HG03571 (cell line): Measurements from ENCODE around the gene COPZ1.
A peak's percentile ranks its signal among the peaks of the same experiment; 100 is the strongest.
"Not testable (repeated sequence)": the region's sequence is repeated elsewhere in the genome, so short reads cannot be mapped to it uniquely, and the experiment has no call there.

Experiments
- ATAC-seq: cut with Tn5 transposase; IDR thresholded peaks from one replicate; pipeline ENCODE4 v1.9.1; 2021; ENCODE audit not compliant: unreplicated experiment

The COPZ1 gene

DNA sequence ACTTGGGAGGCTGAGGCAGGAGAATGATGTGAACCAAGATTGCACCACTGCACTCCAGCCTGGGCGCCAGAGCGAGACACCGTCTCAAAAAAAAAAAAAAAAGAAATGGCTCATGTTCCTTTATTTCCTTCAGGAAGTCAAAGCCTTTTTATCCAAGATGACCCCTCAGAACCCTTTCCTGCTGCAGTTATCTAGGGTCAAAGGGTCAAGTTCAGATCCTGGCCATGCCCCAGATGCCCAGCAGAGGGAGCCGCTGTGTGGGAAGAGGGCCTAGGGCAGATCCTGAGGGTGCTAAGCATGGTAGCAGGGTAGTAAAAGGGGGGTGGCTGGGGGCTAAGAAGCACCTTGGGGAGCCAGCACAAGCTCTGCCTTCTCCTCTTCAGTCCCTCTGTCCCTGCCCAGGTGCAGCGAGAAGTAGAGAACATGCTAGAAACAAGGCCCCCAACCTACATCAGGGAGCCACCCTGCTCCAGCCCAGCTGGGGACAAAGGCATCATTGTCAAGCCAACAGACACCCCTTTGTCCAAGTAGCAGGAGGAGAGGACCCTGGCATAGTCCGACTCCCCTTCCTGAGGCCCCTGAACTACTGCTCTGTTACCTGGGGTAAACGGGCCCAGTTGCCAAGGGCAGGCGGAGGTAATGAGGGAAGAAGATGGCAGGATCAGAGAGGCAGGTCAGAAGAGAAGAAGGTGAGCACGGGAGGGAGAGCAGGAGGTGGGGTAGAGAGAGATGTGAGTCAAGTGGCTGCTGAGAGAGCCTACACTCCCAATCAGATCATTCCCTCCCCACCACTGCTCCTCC, 30.6 kb upstream of the COPZ1 start:
- ATAC-seq = no peak

DNA sequence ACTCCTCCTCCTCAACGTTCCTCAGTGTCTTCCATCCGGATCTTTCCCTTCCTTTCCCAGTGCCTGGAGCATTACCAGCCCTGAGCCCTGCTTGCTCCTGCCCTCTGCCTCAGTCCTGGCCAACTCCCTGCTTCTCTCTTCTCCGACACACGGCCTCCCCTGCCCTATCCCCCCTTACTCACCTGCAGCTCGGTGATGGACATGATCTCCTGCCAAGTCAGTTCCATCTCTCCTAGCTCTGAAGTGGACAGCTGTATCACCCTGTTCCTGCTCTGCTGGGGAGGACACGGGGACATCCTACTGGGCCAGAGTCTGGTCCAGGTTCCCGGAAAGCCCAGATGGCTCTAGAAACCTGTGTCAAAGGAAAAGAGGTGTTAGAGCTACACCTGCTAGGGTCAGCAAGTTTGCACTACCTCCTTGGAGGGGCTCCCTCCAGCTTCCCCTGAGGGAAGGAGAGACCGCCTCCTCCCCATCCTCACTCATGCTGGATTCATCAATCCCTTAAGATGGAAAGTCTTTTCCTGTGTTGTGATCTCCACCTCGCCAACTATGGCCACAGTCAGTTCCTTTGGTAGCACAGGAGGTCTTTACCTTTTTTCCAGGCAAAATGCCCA, 29.9 kb upstream of the COPZ1 start:
- no peak for ATAC-seq

DNA sequence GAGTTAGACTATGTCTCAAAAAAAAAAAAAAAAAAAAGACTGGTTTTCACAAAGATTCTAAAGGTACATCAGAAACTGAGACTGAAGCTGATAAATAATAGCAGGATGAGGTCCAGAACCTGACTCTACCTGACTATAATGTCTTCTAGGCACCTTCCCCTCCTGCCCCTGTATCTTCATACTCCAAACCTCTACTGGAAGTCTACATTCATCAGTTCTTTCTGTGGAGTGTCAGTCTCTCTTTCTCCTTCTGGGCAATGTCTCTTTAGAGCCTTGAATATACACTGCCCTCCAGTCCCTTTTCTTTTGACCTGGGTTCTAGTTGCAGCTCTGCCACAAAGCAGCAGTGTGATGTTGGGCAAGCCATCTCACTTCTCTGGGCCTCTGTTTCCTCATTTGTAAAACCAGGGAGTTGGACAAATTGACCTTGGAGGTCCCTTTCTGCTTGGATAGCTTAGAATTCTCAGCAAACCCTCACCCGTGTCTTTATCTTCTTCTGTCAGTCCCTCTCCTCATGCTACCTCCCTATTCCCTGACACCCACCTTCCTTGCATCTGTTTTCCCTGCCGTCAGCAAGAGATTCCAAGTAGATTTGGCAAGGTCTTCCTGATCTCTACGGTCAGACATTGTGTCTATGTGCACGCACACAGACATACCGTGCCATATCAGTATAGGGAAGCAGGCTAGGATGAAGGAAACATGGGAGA, 28.4 kb upstream of the COPZ1 start:
- no peak for ATAC-seq

DNA sequence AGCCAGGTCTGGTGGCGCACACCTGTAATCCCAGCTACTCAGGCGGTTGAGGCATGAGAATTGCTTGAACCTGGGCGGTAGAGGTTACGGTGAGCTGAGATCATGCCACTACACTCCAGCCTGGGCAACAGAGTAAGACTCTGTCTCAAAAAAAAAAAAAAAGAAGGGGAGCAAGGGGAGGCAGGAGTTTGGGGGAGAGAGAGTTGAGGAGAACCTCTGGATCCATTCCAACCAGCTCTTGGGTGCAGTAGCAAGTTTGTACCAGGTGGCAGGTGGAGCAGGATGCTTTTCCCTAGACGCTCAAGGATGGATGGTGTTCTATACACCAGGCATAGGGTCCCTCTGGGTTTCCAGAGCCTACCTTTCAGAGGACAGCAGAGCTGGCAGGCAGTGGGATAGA, 26.0 kb upstream of the COPZ1 start:
- ATAC-seq = no peak

DNA sequence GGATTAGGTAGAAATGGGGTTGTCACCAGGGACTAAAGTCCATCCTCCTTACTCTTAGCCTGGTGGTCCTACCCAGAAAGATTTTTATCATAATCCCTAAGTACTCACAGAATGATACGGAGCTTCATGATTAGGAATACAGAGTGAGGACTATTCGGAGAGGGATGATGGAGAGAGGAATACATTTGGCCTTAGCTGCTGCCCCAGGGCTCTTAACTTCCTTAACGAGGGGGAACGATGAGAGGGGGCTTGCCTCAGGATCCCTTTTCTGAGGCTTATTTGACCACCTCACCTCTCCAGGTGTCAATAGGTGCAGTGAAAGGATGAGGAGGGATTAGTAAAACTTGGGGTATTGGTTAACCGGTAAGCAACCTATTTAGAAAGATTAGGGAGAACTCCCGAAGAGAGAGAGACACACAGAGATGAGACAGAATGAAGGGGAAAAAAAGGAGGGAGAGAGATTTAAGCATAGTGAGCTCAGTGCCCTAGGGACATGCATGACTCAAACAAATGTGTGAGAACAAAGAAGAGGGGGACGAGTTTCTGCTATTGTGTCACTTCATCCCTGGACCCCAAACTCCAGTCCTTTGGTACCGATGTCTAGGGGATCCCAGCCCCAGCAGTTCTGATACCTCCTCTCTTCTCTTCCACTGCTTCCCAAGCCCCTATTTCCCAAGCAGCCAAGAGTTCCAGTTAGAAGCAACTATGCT, 25.3 kb upstream of the COPZ1 start:
- no peak for ATAC-seq

DNA sequence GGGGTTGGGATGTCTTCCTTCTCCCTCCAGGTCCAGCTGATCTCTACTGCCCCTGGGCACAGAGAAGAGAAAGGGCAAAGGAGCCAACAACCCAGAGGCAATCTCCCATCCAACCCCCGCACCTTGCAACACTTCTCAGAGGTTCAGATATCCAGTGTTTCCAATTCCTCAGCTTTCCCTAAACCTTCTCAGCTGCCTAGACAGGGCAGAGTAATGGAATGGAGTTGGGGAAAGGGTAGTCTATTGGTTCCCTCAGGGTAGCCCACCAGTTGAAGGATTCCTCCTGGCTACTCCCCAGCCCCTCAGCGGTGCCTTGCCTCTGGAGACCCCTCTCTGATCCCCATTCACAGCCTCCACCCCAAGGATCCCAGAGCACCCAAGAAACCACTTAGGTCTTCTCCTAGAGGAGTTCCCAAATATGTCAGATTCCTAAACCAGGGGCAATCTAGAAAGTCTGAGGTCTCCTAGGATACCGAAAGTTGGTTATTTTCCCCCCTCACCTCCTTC, 24.7 kb upstream of the COPZ1 start:
- ATAC-seq = no peak

DNA sequence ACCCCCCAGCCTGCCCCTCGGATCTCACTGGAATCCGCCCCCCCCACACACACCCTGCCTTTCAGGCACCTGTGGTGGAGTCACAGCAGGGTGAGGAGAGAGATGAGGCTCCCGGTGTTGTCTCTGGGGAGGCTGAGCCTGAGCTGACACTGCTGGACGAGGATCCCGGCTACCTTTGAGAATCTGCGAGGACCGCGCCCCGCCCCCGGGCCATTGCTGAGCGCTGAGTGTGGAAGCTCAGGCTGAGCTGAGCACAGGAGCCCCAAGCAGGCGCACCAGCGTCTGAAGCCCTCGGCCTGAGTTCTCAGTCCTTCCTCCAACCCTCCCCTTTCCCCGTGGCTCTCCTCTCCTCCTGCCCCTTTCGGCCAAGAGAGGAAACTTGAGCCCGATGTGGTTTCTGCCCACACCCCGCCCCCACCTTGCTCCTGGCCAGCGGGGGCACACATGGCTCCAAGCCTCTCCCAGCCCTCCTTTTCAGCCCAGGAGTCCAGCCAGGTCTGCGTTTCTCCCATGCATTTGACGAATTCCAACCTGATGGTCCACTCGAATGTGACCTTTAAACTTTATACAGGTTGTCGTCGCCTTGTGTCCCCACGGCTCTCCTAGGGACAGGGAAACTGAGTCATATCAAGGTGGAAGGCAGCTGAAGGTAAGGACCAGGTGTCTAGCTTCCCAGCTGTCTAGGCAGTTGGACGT, 24.1 kb upstream of the COPZ1 start, which contains the start of gene NFE2:
NFE2 (minus strand) TSS at position 284 of the 696 bp plus-strand sequence. CDS start 5,767 bp downstream, outside the sequence.
- ATAC-seq = no peak

DNA sequence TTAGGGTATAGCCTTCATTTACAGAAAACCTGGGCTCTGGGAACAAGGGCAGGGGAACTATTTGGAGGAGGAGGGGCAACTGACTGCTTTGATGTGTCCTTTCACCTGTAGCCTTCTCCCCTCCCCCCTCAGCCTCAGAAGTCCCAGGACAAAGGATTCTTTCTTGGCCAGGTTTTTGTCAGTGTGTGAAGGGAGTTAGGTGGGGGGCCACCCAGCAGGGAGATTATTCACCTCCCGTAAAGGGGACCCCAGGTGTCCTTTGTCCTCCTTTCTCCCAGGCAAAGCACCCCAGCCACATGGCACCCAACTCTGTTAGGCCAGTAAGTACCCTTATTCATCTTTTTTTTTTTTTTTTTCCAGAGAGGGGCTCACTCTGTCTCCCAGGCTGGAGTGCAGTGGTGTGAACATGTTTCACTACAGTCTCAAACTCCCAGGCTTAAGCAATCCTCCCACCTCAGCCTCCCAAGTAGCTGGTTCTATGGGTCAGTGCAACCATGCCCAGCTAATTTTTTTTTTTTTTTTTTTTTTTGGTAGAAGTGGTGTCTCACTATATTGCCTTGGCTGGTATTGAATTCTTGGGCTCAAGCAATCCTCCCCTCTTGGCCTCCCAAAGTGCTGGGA, 23.4 kb upstream of the COPZ1 start:
- ATAC-seq = no peak

DNA sequence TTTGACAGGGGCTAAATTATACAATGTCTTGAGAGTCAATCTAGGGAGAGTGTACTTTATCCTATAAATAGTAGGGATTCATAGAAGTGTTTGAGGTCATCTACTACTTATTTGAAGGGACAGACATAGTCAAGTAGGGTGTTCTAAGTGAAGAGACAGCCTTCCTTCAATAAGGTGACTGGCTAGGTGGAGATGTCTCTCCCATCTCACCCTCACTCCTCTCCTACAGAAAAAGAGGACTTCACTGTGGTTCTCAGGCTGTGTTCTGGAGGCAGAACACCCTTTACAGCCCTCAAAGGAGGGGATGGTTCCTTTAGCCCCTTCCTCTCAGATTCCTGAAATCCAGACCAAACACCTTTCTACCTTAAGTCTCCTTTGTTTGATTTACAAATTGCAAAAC, 21.3 kb upstream of the COPZ1 start:
- no peak for ATAC-seq

DNA sequence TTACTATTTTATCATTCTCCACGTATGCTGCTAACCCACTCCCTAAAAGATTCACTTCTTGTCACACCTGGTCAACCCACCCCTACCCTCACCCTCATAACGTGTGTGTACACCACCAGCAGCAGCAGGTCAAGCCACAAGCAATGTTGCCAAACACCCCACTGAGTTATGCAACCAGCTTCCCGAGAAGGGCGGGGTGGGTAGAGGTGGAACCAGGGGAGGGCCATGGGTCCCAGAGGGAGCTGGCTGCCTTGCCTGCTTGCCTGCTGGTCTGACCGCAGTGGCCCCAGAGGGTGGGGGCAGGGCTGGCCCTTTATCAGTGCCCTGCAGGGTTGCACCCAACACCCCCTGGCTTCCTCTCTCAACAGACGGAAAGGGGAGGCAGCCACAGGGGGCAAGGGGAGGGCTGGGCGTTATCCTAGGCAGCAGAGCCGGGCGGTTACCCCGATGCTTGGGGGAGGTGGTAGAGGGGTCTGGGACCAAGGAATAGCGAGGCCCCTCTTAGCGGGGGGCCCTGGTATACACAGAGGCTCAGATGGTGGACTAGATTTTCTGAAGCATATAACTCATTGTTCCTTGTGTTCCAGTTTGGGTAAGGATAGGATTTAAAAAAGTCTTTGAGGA, 20.6 kb upstream of the COPZ1 start:
- ATAC-seq = peak; percentile 51

DNA sequence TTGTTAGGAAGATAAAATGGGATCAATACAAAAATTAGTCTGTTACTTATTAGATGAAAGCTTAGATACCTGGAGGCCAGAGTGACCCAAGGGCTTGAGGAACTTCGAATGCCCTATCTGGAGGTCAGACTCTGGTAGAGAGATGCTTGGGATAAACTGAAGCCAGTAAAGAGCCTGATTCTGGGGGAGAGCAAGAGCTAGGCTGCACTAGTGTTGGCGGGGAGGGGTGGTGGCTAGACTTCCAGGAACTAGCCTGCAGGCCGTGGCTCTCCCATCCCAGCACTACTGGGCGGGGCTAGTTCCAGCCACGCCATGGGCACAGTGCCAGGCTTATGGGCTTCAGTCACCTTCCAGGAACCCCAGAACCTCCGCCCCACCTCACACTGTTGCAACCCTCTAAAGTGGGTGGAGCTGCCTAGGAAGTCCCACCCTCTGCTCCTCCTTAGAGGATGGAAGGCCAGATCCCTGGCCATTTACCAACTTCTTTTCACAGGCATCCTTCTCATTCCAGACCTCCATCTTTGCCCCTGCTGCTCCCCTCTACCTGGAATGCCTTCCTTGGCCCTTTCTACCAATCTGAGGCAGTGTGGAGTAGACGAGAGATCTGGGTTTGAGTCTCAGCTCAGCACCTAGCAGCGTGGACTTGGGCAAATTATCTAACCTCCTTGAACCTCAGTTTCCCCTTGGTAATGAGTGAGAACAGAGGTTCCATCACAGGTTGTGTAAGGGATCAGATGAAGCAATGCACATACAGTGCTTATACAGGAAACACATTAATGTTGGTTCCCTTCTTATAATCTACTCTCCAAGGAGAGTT, 17.8 kb upstream of the COPZ1 start:
- ATAC-seq = no peak

DNA sequence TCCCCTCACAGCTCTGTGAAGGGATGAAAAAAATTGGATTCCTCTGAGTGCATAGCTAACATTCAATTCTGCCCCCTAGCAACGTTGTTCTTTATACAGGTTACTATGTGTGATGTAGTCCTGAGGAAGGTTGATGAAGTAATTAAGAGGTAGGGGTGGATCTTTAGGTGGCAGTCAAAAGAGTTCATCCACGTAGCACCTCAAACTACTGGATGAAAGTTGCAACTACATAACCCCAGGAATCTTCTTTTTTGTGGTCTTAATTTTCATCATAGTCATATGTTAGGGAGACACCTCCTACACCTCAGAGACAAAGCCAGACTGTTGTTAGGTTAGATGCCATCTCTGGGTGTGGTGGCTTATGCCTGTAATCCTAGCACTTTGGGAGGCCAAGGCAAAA, 13.9 kb upstream of the COPZ1 start:
- no peak for ATAC-seq

DNA sequence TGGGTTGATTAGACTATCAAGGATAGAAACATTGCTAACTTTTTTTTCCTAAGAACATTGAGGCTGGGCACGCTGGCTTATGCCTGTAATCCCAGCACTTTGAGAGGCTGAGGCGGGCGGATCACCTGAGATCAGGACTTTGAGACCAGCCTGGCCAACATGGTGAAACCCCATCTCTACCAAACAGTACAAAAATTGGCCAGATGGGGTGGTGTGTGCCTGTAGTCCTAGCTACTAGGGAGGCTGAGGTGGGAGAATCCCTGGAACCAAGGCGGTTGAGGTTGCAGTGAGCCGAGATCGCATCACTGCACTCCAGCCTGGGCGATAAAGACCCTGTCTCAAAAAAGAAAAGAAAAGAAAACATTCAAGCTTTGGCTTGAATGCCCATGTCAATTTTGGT, 12.6 kb upstream of the COPZ1 start:
- ATAC-seq = not testable (repeated sequence)

DNA sequence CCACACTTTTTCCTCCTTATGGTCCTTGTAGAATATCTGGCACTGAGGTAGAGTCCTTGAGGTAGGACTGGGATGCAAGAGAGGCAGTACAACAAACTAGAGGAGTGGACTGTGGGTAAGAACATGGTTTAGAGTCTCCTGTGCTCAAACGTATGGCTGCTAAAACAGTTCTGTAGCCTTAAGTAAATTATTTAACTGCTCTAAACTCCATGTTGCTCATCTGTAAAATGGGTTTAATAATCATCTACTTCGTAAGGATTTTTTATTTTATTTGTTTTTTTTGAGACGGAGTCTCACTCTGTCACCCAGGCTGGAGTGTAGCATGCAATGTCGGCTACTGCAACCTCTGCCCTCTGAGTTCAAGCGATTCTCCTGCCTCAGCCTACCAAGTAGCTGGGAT, 3.6 kb upstream of the COPZ1 start:
- ATAC-seq = no peak

DNA sequence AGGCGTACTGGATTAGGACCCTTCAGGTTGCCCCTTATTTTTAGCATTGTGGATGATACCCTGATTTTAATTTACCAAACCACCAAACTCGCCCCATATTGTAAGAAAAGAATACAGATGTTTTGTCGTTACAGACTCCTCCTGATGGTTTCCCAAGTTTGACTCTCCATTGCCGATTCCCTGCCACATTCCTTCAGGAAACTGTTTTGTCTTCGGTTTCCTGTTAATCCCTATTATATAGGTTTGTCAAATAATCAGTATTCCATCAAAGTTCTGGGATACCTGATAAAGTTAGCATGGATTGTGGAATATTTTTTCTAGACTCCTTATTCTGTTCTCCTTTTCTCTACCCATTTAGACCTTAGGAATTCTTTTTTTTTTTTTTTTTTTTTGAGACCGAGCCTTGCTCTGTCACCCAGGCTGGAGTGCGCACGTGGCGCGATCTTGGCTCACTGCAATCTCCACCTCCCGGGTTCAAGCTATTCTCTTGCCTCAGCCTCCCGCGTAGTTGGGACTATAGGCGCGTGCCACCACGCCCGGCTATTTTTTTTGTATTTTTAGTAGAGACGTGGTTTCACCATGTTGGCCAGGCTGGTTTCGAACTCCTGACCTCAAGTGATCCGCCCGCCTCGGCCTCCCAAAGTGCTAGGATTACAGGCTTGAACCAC, 645 bp downstream of the COPZ1 start:
- not testable (repeated sequence) for ATAC-seq

DNA sequence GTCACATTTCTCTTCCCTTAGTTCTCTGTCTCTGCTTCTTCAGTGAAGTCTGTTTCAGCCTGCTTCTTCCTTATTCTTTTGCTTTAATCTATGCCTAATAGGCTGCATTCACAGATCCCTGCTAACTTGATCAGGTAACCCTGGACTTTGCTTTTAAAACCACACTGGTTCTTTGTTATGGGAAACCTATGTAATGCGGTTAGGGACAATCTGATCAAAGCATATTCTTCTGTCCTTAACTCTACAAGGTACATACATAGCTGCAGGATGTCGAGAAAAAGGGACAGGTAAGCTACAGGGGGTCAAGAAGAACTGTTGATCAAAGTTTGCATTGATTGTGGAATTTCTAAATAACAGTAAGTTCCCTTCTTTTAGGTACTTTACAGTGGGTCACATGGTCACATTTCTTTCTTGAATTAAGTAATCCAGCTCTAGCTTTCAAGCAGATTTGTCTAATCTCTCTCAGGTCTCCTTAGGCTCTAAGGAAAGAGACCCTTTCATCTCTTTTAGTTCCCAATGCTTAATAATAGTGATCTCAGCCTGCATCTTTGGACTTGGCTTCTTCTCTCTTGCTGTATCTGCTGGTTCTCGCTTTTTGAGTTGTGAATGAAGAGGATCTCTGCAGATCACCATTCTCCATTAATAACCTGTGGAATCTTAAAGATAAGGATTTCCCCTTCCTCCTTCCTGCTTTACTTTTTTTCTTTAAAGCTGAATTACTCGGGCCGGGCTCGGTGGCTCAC, 3.8 kb downstream of the COPZ1 start:
- ATAC-seq = no peak

DNA sequence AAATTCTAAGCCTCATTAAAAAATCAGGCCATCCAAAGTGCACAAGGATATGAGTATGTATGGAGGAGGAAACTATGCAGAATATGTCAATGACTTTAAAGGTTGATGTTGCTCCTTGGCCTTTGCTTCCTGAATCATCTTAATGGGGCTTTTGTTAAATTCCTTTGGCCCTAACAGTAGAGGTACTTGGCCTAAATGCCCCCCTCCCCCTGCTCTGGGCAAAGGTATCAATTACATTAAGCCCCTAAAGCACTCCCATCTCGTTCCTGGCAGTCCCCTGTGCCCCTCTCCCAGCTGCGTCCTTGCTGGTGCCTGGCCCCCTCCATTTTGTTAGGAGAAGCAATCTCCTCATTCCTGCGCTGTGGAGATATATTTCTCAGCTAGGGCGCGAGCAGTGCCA, 4.8 kb downstream of the COPZ1 start:
- no peak for ATAC-seq

DNA sequence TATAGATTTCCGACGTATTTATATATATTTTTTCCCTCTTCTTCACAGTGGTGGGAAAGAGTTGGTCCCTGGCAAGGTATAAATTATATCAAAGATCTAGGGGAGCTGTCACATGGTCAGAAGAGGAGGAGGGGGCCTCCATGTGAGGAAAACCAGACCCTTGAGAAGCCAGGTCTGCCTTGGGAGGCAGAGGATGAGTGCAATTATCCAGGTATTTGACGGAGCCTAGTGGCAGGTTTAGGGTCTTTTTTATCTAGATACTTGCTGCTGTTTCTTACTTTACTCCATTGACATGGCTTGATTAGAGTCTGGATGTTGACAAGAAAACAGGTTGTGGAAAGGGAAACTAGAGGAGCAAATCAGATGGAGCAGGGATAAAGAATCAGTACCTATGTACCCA, 5.5 kb downstream of the COPZ1 start:
- no peak for ATAC-seq
